Activated CD8-positive, alpha-beta T cell treated with anti-CD3 and anti-CD28 coated beads for 36 hours (primary cell): ENCODE measurements around the gene TCF7L1. TPM values are rescaled to one million over a fixed set of nuclear protein-coding genes. Genes with fewer than 3 reads are reported as not detected.
"Not testable (repeated sequence)": the region's sequence is repeated elsewhere in the genome, so short reads cannot be mapped to it uniquely, and the experiment has no call there.

ENCODE experiments used
- ATAC-seq: fragments of 200-7000 bp; cut with Tn5 transposase; one replicate; pipeline ENCODE4 v1.10.0; 2021; ENCODE audit warnings: mild to moderate bottlenecking, moderate library complexity
- CTCF ChIA-PET: fragments of 350-600 bp; sonication (Branson Sonifier 250); formaldehyde crosslinking; loops from one replicate; lab custom pipeline; 2021; ENCODE audit warnings: antibody characterized with exemption; lab: Charles Lee
- POLR2A ChIA-PET: fragments of 350-600 bp; sonication (Branson Sonifier 250); formaldehyde crosslinking; loops from one replicate; lab custom pipeline; 2021; ENCODE audit warnings: antibody characterized with exemption; lab: Charles Lee
- DNase-seq: peaks from one replicate; pipeline ENCODE4 v3.0.0-alpha.2; 2020
- H3K27ac Mint-ChIP-seq: one replicate; pipeline ENCODE4 v1.8.0; 2021; ENCODE audit warnings: mild to moderate bottlenecking, mixed read lengths
- H3K27me3 Mint-ChIP-seq: one replicate; pipeline ENCODE4 v1.8.0; 2021; ENCODE audit warnings: mixed read lengths
- H3K36me3 Mint-ChIP-seq: one replicate; pipeline ENCODE4 v1.8.0; 2021; ENCODE audit warnings: low read depth, mixed read lengths
- H3K4me1 Mint-ChIP-seq: one replicate; pipeline ENCODE4 v1.8.0; 2021; ENCODE audit warnings: low read depth, mixed read lengths
- H3K4me3 Mint-ChIP-seq: one replicate; pipeline ENCODE4 v1.8.0; 2021; ENCODE audit warnings: mild to moderate bottlenecking, moderate library complexity, mixed read lengths
- H3K9me3 Mint-ChIP-seq: one replicate; pipeline ENCODE4 v1.8.0; 2021; ENCODE audit warnings: mixed read lengths
- intact Hi-C: fragments of 100-400 bp; cut with micrococcal nuclease; formaldehyde crosslinking; loops from one replicate; pipeline ENCODE4 v1.10.0; 2022
- total RNA-seq, 2 experiments: library from RNA; stranded (reverse); gene quantifications; one replicate each; pipeline ENCODE4 v1.2.3, GENCODE V29; 2021
- TF ChIP-seq, protein P1 (sequence below): fragments of 200-600 bp; IDR thresholded peaks from one replicate; pipeline ENCODE4 v1.8.0; 2022; ENCODE audit warnings: antibody characterized with exemption, mild to moderate bottlenecking

TCF7L1 gene
- total RNA-seq, 2 experiments from 2014 or later, result not detected

DNA sequence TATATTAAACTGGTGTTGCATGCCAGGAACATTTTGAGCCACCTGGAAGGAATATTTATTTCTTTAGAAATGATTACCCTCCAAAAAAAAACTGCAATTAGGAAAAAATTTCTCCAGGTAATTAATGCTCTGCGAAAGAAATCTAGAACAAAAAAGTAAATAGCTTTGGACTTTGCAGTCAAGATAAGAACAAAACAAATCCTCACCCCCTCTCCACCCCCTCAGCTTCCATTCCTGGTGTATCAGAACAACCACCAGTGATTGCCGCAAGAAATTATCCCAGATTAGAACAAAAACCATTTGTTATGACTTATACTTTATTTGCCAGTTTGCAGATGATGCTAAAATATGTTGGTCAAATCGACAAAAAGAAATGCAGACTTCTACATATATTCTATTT is 17.0 kb upstream of the TCF7L1 start:
- no peak overlapping the region for H3K27ac Mint-ChIP-seq
- DNase-seq, result no peak

DNA sequence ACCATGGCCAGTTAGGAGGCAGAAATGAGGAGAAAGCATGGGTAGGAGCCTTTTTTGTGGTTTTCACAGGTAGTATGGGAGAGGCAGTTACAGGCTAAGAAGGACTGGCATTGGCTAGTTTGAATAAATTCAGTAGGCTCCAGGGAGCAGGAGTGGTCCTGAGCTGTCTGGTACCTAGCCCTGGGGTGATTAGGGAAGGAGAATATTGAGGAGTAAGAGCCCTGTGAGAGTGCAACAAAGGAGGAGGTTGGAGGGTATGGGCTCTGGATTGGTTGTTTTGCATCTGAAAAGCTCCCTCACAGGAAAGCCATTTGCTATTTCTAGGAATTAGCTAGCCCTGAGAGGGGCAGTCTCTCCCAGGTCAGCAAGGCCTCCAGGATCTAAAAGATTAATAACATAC is 13.3 kb upstream of the TCF7L1 start:
- CTCF ChIA-PET, result no interaction called here
- Mint-ChIP-seq H3K36me3 (no peaks in the 10 kb centered on the region), H3K27ac (no peak overlapping the region), H3K4me1 (no peaks in the 10 kb centered on the region), H3K9me3 (no peaks in the 10 kb centered on the region), H3K27me3 (peaks cover 7% of the 10 kb centered on the region), H3K4me3 (no peak overlapping the region)
- DNase-seq (no peak), ATAC-seq (no peak)
- intact Hi-C loops, result no loop called here
- POLR2A ChIA-PET, result no interaction called here
- TF ChIP-seq, protein P1, sequence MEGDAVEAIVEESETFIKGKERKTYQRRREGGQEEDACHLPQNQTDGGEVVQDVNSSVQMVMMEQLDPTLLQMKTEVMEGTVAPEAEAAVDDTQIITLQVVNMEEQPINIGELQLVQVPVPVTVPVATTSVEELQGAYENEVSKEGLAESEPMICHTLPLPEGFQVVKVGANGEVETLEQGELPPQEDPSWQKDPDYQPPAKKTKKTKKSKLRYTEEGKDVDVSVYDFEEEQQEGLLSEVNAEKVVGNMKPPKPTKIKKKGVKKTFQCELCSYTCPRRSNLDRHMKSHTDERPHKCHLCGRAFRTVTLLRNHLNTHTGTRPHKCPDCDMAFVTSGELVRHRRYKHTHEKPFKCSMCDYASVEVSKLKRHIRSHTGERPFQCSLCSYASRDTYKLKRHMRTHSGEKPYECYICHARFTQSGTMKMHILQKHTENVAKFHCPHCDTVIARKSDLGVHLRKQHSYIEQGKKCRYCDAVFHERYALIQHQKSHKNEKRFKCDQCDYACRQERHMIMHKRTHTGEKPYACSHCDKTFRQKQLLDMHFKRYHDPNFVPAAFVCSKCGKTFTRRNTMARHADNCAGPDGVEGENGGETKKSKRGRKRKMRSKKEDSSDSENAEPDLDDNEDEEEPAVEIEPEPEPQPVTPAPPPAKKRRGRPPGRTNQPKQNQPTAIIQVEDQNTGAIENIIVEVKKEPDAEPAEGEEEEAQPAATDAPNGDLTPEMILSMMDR, result no peak

More for the DNA sequence above, 17.0 kb upstream of the TCF7L1 start:
- POLR2A ChIA-PET, result interaction anchor here (0.6 kb wide), 1 partner anchor 40 kb away, joined by 3 read pairs; no protein-coding TSS in a partner anchor
- CTCF ChIA-PET, result no interaction called here
- H3K4me1 Mint-ChIP-seq, result no peaks in the 10 kb centered on the region
- TF ChIP-seq, protein P1, result no peak
- H3K9me3 Mint-ChIP-seq, result no peaks in the 10 kb centered on the region
- no peaks in the 10 kb centered on the region for H3K36me3 Mint-ChIP-seq
- H3K27me3 Mint-ChIP-seq, result peaks cover 18% of the 10 kb centered on the region
- H3K4me3 Mint-ChIP-seq, result no peak overlapping the region
- ATAC-seq, result no peak
- intact Hi-C loops, result no loop called here

DNA sequence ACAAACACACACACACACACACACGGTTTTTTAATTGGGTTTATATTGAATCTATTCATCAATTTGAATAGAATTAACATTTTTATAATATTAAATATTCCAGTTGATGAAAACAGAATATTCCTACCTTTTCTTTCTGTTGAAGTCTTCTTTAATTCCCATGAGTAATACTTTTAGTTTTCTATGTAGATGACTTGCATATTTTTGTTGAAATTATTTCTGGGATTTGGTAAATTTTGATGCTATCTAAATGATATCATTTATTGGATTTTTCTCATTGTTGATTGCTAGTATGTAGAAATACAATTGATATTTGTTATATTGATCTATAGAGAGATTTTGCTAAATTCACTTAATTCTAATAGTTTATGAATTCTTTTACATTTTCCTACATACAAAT is 12.8 kb upstream of the TCF7L1 start:
- ATAC-seq, result no peak
- Mint-ChIP-seq H3K4me1 (no peaks in the 10 kb centered on the region), H3K27me3 (peaks cover 7% of the 10 kb centered on the region), H3K9me3 (no peaks in the 10 kb centered on the region), H3K36me3 (no peaks in the 10 kb centered on the region), H3K27ac (no peak overlapping the region), H3K4me3 (no peak overlapping the region)
- TF ChIP-seq, protein P1, result no peak
- ChIA-PET CTCF (no interaction called here), POLR2A (no interaction called here)
- no peak for DNase-seq
- intact Hi-C loops, result no loop called here

DNA sequence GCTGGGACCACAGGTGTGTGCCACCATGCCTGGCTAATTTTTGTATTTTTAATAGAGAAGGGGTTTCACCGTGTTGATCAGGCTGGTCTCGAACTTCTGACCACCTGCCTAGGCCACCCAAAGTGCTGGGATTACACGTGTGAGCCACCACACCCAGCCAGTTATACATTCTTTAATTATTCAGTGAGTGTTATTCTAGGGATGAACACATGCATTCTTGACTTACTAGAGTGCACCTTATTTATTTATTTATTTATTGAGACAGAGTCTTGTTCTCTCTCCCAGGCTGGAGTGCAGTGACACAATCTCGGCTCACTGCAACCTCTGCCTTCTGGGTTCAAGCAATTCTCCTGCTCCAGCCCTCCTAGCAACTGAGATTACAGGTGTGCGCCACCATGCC is 6.7 kb upstream of the TCF7L1 start:
- DNase-seq, intact Hi-C loops, CTCF ChIA-PET, H3K4me1 Mint-ChIP-seq, H3K4me3 Mint-ChIP-seq, H3K9me3 Mint-ChIP-seq, H3K27ac Mint-ChIP-seq, ATAC-seq, POLR2A ChIA-PET, H3K36me3 Mint-ChIP-seq: not testable (repeated sequence)
- peaks cover 12% of the 10 kb centered on the region for H3K27me3 Mint-ChIP-seq

DNA sequence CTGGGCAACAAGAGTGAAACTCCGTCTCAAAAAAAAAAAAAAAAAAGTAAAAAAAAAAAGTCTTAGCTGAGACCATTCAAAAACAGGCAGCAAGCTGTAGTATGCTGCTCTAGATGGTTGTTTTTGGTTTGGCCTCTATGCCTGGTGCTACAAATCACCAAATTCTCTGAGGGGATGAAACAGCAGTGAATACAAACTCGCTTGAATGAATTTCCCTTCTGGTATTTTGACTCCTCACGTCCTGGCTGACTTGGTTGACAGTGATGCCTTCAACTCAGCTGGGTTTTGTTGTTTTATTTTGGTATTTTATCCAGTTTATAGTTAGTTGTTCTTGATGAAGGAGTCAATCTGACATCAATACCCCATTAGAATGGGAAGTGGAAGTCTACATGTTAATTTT is 3.3 kb upstream of the TCF7L1 start:
- Mint-ChIP-seq H3K36me3 (no peaks in the 10 kb centered on the region), H3K4me1 (peaks cover 8% of the 10 kb centered on the region), H3K4me3 (no peak overlapping the region), H3K27ac (no peak overlapping the region), H3K9me3 (no peaks in the 10 kb centered on the region), H3K27me3 (peaks cover 33% of the 10 kb centered on the region)
- no peak for DNase-seq
- POLR2A ChIA-PET, result interaction anchor here (0.6 kb wide), 1 partner anchor 97 kb away, joined by 3 read pairs; no protein-coding TSS in a partner anchor
- TF ChIP-seq, protein P1, result no peak
- intact Hi-C loops, result no loop called here
- CTCF ChIA-PET, result interaction anchor here (1.2 kb wide), 1 partner anchor 126 kb away, joined by 3 read pairs; no protein-coding TSS in a partner anchor
- no peak for ATAC-seq
